ENCODE results near the gene NINJ1. TPM values are rescaled to one million over a fixed set of nuclear protein-coding genes. Genes with fewer than 3 reads are reported as not detected.
"Not testable (repeated sequence)": the region's sequence is repeated elsewhere in the genome, so short reads cannot be mapped to it uniquely, and the experiment has no call there.

NINJ1 gene
- total and polyA plus RNA-seq, 2 donors (not counting 3 experiments of a cell fraction or from before 2014, with no cell fraction given): 31.5 to 57.7 TPM

DNA sequence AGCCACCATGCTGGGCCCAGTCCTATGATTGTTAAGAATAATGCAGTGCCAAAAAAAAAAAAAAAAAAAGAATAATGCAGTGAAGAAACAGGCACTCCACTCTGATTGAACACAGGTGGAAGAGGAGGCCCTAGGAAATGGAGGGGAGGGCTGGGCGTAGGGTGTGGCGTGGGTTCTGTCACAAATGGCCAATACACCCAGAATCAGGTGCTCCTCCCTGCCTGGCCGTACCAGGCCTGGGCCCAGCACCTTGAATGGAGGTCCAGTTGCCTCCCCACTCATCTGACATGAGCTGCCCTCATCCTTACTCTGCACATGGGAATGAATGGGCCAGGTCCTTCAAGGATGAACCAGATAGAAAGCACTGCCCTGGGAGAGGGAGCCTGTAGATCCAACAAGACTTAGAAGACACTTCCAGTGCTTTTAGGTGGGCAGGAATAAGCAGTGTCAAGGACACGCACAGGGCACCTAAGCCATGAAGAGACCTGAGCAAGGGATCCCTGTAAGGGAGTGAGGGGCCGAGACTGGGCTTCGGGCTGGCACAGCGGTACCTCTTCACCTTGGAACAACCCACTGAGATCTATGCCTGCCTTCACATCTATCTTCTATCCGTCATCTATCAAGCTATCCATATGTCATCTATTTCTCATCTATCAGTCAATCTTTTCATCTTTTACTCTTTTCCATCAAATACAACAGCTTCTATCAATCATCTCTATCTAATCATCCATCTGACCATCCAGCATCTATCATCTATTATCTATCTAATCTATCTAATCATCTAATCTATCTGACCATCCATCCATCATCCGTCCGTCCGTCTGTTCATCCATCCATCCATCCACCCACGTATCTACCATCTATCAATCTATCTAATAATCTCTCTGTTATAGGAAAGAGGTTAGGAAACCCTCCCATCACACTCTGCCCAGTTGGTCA lies 15.9 kb downstream of the NINJ1 start:
- Histone ChIP-seq H4K20me1 (replicated peaks; ENCODE audit: control insufficient read depth, extremely low read depth, insufficient read depth, low read length) (no peaks in the 10 kb centered on the region), H3K9ac (replicated peaks; ENCODE audit: extremely low read depth, insufficient read depth, low read length) (no peak overlapping the region), H3K27ac (ENCODE audit: insufficient read depth, low read depth, low read length) (no peak overlapping the region), H3K4me1 (ENCODE audit: control insufficient read depth, extremely low read depth, insufficient read depth, low read length) (peaks cover 10% of the 10 kb centered on the region), H3K27me3 (ENCODE audit: control insufficient read depth in 2 of 2, insufficient read depth in 2 of 2, low read length in 2 of 2) (no peaks in the 10 kb centered on the region), H2AFZ (ENCODE audit: low read depth, low read length) (no peak overlapping the region), H3K36me3 (ENCODE audit: control insufficient read depth in 2 of 2, extremely low read depth in 1 of 2, insufficient read depth in 2 of 2, low read length in 2 of 2) (peaks cover 0 to 5% of the 10 kb centered on the region in 2 experiments), H3K4me2 (ENCODE audit: insufficient read depth, low read length) (no peak overlapping the region), H3K9me3 (replicated peaks; ENCODE audit: control insufficient read depth, insufficient read depth, low read length) (no peaks in the 10 kb centered on the region), H3K4me3 (replicated peaks in 1 of 3; ENCODE audit: insufficient read depth in 1 of 3, low read depth in 1 of 3, low read length in 3 of 3) (no peak overlapping the region), H3K79me2 (ENCODE audit: control insufficient read depth, insufficient read depth, low read length) (no peaks in the 10 kb centered on the region), H3K9me1 (replicated peaks; ENCODE audit: control insufficient read depth, extremely low read depth, insufficient read depth, low read length) (no peaks in the 10 kb centered on the region)
- TF ChIP-seq GATA2 (IDR thresholded peaks at IDR 0.05; ENCODE audit: insufficient read depth, insufficient read length, low read depth, low read length) (no peak), FOS (IDR thresholded peaks at IDR 0.05; ENCODE audit: borderline replicate concordance, insufficient read depth, low read length) (no peak), POLR2A (IDR thresholded peaks at IDR 0.05; ENCODE audit: low read depth, low read length) (no peak), EZH2 (IDR thresholded peaks at IDR 0.05; ENCODE audit: borderline replicate concordance, low read depth, low read length, severe bottlenecking) (no peak), POLR2AphosphoS5 (IDR thresholded peaks at IDR 0.05; ENCODE audit: insufficient read depth, low read depth, low read length) (no peak), MYC (IDR thresholded peaks at IDR 0.05; ENCODE audit: low read depth, low read length) (no peak), JUN (IDR thresholded peaks at IDR 0.05; ENCODE audit: borderline replicate concordance, insufficient read depth, insufficient read length, low read depth) (no peak)
- TF ChIP-seq, protein P1, sequence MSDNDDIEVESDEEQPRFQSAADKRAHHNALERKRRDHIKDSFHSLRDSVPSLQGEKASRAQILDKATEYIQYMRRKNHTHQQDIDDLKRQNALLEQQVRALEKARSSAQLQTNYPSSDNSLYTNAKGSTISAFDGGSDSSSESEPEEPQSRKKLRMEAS (IDR thresholded peaks at IDR 0.05; ENCODE audit: insufficient read depth, insufficient read length): no peak
- TF ChIP-seq, protein P2, sequence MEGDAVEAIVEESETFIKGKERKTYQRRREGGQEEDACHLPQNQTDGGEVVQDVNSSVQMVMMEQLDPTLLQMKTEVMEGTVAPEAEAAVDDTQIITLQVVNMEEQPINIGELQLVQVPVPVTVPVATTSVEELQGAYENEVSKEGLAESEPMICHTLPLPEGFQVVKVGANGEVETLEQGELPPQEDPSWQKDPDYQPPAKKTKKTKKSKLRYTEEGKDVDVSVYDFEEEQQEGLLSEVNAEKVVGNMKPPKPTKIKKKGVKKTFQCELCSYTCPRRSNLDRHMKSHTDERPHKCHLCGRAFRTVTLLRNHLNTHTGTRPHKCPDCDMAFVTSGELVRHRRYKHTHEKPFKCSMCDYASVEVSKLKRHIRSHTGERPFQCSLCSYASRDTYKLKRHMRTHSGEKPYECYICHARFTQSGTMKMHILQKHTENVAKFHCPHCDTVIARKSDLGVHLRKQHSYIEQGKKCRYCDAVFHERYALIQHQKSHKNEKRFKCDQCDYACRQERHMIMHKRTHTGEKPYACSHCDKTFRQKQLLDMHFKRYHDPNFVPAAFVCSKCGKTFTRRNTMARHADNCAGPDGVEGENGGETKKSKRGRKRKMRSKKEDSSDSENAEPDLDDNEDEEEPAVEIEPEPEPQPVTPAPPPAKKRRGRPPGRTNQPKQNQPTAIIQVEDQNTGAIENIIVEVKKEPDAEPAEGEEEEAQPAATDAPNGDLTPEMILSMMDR (IDR thresholded peaks at IDR 0.05; ENCODE audit: extremely low read depth in 1 of 2, insufficient read depth in 1 of 2, low read depth in 1 of 2, low read length in 2 of 2): no peak
- intact Hi-C loops (cut with micrococcal nuclease) (no loop called here), dilution Hi-C loops (cut with MboI; ENCODE audit: extremely low pct_ligation_motif_present, low sequenced_read_pairs) (no loop called here)
- POLR2A ChIA-PET: interaction anchor here (0.7 to 3.4 kb wide), 2 partner anchors 16 to 17 kb away, joined by 3 to 11 read pairs; partner anchors contain the start of gene NINJ1
- FAIRE-seq (no peak), DNase-seq (ENCODE audit: low read depth, low spot score) (no peak)
- CTCF ChIA-PET: interaction anchor here (0.9 to 6.2 kb wide), 6 partner anchors 10 to 187 kb away, joined by 3 to 70 read pairs (median 8); partner anchors contain the start of genes CARD19 and NINJ1
- BruUV-seq (replicated peaks): no TSS peak

DNA sequence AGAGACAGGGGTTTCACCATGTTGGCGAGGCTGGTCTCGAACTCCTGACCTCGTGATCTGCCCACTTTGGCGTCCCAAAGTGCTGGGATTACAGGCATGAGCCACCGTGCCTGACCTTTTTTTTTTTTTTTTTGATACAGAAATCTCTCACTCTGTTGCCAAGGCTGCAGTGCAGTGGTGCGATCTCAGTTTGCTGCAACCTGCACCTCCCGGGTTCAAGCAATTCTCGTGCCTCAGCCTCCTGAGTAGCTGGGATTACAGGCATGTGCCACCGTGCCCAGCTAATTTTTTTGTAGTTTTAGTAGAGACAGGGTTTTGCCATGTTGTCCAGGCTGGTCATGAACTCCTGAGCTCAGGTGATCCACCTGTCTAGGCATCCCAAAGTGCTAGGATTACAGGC lies 16.5 kb downstream of the NINJ1 start:
- CTCF ChIA-PET: interaction anchor here (6.2 kb wide), 1 partner anchor 10 kb away, joined by 70 read pairs; no protein-coding TSS in a partner anchor

More for the DNA sequence above, 16.5 kb downstream of the NINJ1 start:
- DNase-seq (ENCODE audit: low read depth, low spot score); H3K9ac ChIP-seq (replicated peaks; ENCODE audit: extremely low read depth, insufficient read depth, low read length); H3K4me3 ChIP-seq (replicated peaks in 1 of 3; ENCODE audit: insufficient read depth in 1 of 3, low read depth in 1 of 3, low read length in 3 of 3); H3K36me3 ChIP-seq (ENCODE audit: control insufficient read depth in 2 of 2, extremely low read depth in 1 of 2, insufficient read depth in 2 of 2, low read length in 2 of 2); H3K9me3 ChIP-seq (replicated peaks; ENCODE audit: control insufficient read depth, insufficient read depth, low read length); dilution Hi-C loops (cut with MboI; ENCODE audit: extremely low pct_ligation_motif_present, low sequenced_read_pairs); BruUV-seq (replicated peaks); H3K9me1 ChIP-seq (replicated peaks; ENCODE audit: control insufficient read depth, extremely low read depth, insufficient read depth, low read length); FAIRE-seq; intact Hi-C loops (cut with micrococcal nuclease); H4K20me1 ChIP-seq (replicated peaks; ENCODE audit: control insufficient read depth, extremely low read depth, insufficient read depth, low read length); H3K27ac ChIP-seq (ENCODE audit: insufficient read depth, low read depth, low read length); H2AFZ ChIP-seq (ENCODE audit: low read depth, low read length); H3K27me3 ChIP-seq (ENCODE audit: control insufficient read depth in 2 of 2, insufficient read depth in 2 of 2, low read length in 2 of 2); H3K79me2 ChIP-seq (ENCODE audit: control insufficient read depth, insufficient read depth, low read length); H3K4me2 ChIP-seq (ENCODE audit: insufficient read depth, low read length): not testable (repeated sequence)
- peaks cover 10% of the 10 kb centered on the region for H3K4me1 ChIP-seq (ENCODE audit: control insufficient read depth, extremely low read depth, insufficient read depth, low read length)
- POLR2A ChIA-PET: interaction anchor here (0.7 kb wide), 1 partner anchor 16 kb away, joined by 3 read pairs; no protein-coding TSS in a partner anchor
